SK-N-SH (cell line): ENCODE results near the gene KCNAB1.

Source experiments
- CTCF ChIP-seq: fragments of 200-600 bp; sonication (generic); IDR thresholded peaks from 2 replicates; pipeline ENCODE4 v1.6.1; 2017; ENCODE audit warnings: antibody characterized with exemption, mild to moderate bottlenecking, moderate library complexity
- EP300 ChIP-seq, 2 experiments: IDR thresholded peaks; 2 replicates each; pipeline versions ENCODE4 v1.4.0 to v1.6.1; 2012; ENCODE audit warnings: borderline replicate concordance in 1 of 2, low read depth in 1 of 2, low read length in 1 of 2
- SIN3A ChIP-seq: IDR thresholded peaks from 2 replicates; pipeline ENCODE4 v1.6.1; 2012; ENCODE audit warnings: low read depth, mild to moderate bottlenecking, low read length, moderate library complexity, borderline replicate concordance

DNA sequence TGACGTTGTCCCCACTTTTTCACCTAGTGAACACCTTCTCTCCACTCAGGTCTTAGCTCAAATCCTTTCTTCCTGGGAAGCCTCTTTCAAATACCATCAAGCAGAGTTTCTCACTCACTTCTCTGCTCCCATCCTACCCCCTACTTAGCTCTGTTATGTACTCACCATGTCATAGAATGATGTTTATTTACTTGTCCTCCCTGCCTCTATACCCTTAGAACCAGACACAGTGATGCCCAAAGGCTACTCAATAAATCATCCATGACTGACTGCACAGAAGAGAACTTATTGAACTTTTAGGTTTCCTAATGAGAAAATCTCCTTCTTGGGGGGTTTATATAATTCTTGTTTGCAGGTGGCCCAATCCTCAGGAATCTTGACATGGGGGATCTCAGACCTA, 280.4 kb downstream of the KCNAB1 start:
- TF ChIP-seq SIN3A (no peak), CTCF (no peak), EP300 (IDR thresholded peaks at IDR 0.05; ENCODE audit: borderline replicate concordance in 1 of 2, low read depth in 1 of 2, low read length in 1 of 2) (no peak)
